HL-60/S4 treated with phorbol 12-myristate 13-acetate at 8.2 ng/mL for 4 days and 3 days (cell line): Measurements from ENCODE around the gene AIG1.

Experiments
- in situ Hi-C: fragments of 300-500 bp; cut with MboI; formaldehyde crosslinking; loops from 2 replicates; pipeline ENCODE4 v1.15.0; 2022; ENCODE audit warnings: low sequenced_read_pairs

The AIG1 gene

GRCh38 chr6:143192766-143193165 is 132.1 kb downstream of the AIG1 start:
- in situ Hi-C loops = no loop called here

- in situ Hi-C loops = no loop called here
These were observed 132.9 kb downstream of the AIG1 start for GRCh38 chr6:143193571-143194094.

GRCh38 chr6:143194095-143194589 is 133.5 kb downstream of the AIG1 start:
- in situ Hi-C loops = no loop called here

- in situ Hi-C loops = no loop called here
These were observed 134.7 kb downstream of the AIG1 start for GRCh38 chr6:143195349-143195845.

- in situ Hi-C loops = no loop called here
These were observed 136.0 kb downstream of the AIG1 start for GRCh38 chr6:143196525-143197225.

GRCh38 chr6:143197377-143197776 is 136.7 kb downstream of the AIG1 start:
- in situ Hi-C loops = no loop called here

- in situ Hi-C loops = no loop called here
These were observed 137.6 kb downstream of the AIG1 start for GRCh38 chr6:143198312-143198711.

- in situ Hi-C loops = no loop called here
These were observed 138.6 kb downstream of the AIG1 start for GRCh38 chr6:143199291-143199690.

- in situ Hi-C loops = no loop called here
These were observed 139.6 kb downstream of the AIG1 start for GRCh38 chr6:143200167-143200770.

GRCh38 chr6:143204045-143204444 is 143.4 kb downstream of the AIG1 start:
- in situ Hi-C loops = no loop called here

GRCh38 chr6:143205131-143205535 is 144.4 kb downstream of the AIG1 start:
- in situ Hi-C loops = no loop called here

GRCh38 chr6:143205585-143205984 is 144.9 kb downstream of the AIG1 start:
- in situ Hi-C loops = no loop called here

GRCh38 chr6:143205991-143206390 is 145.3 kb downstream of the AIG1 start:
- in situ Hi-C loops = no loop called here

- in situ Hi-C loops = no loop called here
These were observed 145.9 kb downstream of the AIG1 start for GRCh38 chr6:143206550-143206949.

GRCh38 chr6:143210420-143210819 is 149.7 kb downstream of the AIG1 start:
- in situ Hi-C loops = no loop called here

GRCh38 chr6:143213859-143214376 is 153.2 kb downstream of the AIG1 start:
- in situ Hi-C loops = no loop called here

- in situ Hi-C loops = no loop called here
These were observed 154.7 kb downstream of the AIG1 start for GRCh38 chr6:143215363-143215762.

- in situ Hi-C loops = no loop called here
These were observed 155.1 kb downstream of the AIG1 start for GRCh38 chr6:143215771-143216170.

- in situ Hi-C loops = no loop called here
These were observed 157.5 kb downstream of the AIG1 start for GRCh38 chr6:143218233-143218632.

- in situ Hi-C loops = no loop called here
These were observed 161.0 kb downstream of the AIG1 start for GRCh38 chr6:143221698-143222097.

- in situ Hi-C loops = no loop called here
These were observed 161.6 kb downstream of the AIG1 start for GRCh38 chr6:143222310-143222709.

- in situ Hi-C loops = no loop called here
These were observed 162.1 kb downstream of the AIG1 start for GRCh38 chr6:143222801-143223231.
